Stimulated activated CD4-positive, alpha-beta T cell treated with anti-CD3 and anti-CD28 coated beads, Interleukin-4, amount 100 ng/mL, for 4 hours (primary cell): Measurements from ENCODE around the gene GRK4.
"Not testable (repeated sequence)": the region's sequence is repeated elsewhere in the genome, so short reads cannot be mapped to it uniquely, and the experiment has no call there.

Experiments
- DNase-seq, 2 experiments: peaks; one replicate each; pipeline ENCODE4 v3.0.0-alpha.2; 2020

Gene GRK4

DNA sequence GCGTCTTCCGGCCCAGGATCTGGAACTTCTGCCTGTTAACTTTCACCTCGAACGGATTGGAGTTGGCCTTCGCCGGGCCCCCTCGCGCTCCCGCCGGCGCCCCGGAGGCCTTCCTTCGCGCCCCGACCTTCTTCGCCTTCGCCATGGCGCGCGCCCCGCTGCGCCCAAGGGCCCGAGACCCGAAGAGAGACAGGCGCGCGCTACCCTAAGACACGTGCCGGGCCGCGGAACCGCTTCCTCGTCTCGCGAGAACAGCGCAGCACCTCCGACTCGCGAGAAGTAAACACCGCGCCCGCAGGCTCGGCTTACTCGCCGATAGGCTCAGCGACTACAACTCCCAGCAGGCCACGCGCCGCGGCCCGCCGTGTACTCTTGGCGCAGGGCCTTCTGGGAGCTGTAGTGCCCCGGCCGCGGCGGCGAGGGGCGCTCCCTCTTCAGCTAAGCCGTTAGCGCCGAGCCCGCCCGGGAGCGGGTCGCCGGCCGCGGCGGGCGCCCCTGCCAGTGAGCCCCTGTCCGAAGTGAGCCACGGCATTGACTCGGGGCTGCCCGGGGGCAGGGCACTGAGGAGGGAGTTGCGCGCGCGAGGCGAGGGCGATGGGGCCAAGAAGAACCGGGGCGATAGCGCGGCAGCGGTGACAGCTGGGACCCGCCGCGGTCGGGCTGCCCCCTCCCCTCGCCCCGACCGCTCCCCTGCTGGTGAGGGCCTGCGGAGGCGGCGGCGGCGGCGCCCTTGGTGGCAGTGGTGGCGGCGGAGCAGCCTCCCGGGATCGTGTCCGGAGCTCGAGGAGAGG, at the start of gene GRK4, which contains the start of gene NOP14:
TSS of gene GRK4 (plus strand) at position 397 of the 791 bp plus-strand sequence. CDS start 500 bp downstream, outside the sequence.
TSS of gene NOP14 (minus strand) at position 232 of the 791 bp plus-strand sequence. CDS start at position 145, 87 bp downstream.
- DNase-seq = peak; percentile 96 to 98

DNA sequence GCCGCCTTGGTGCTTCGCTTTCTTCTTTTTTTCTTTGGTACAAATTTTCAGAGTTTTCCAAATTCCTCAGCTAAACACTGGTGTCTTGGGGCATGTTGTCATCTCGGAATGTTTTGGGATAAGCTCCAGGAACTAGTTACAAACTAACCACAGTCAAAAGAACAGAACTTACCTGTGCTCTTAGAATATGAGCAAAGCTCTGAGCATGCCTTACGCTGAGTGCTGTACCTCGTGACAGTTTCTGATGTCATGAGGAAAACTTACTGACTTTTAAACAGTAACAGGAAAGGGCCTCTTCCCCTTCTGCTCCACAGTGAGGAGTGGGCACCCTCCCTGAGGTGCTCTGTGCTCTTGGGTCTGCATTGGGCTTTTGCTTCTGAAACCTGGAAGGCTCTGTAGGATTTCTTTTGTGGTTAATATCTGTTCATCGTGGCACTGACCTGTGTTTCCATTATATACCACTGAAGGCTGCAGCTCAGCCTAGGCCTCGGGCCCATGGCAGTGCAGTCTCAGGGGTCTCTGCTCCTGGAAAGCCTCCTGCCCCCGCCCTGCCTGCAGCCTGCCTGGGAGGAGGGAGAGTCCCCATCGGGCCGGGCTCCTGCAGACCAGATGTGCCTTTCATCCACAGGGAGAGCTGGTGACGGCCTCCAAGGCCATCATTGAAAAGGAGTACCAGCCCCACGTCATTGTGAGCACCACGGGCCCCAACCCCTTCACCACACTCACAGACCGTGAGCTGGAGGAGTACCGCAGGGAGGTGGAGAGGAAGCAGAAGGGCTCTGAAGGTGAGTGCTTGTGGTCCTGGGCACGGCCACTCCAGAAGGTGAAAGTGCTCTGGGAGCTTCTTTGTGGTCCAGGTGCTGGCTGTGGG, 48.9 kb upstream of the GRK4 start:
- DNase-seq = no peak

DNA sequence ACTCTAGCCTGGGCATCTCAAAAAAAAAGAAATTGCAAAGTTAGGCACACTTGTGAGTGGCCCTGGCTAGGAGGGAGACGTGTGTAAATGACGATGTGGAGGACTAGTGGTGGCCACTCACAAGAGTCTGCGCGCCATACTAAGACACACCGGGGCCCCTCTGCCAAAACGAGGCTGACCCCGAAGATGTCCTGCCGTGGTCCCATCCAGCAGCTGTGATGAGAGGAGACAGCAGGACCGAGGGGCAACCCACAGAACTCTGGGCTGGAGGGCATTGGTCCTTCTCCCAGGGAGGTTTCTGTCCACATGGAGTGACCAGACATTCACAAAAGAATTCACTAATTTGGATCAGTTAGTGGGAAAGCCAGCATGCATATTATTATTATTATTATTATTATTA, 47.6 kb upstream of the GRK4 start:
- no peak for DNase-seq

DNA sequence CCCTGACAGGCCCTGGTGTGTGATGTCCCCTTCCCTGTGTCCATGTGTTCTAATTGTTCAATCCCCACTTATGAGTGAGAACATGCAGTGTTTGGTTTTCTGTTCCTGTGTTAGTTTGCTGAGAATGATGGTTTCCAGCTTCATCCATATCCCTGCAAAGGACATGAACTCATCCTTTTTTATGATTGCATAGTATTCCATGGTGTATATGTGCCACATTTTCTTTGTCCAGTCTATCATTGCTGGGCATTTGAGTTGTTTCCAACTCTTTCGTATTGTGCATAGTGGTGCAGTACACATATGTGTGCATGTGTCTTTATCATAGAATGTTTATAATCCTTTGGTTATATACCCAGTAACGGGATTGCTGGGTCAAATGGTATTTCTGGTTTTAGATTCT, 46.7 kb upstream of the GRK4 start:
- DNase-seq = not testable (repeated sequence)

DNA sequence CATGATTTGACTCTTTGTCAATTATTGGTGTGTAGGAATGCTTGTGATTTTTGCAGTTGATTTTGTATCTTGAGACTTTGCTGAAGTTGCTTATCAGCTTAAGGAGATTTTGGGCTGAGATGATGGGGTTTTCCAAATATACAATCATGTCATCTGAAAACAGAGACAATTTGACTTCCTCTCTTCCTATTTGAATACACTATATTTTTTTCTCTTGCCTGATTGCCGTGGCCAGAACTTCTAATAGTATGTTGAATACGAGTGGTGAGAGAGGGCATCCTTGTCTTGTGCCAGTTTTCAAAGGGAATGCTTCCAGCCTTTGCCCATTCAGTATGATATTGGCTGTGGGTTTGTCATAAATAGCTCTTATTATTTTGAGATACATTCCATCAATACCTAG, 45.1 kb upstream of the GRK4 start:
- not testable (repeated sequence) for DNase-seq

DNA sequence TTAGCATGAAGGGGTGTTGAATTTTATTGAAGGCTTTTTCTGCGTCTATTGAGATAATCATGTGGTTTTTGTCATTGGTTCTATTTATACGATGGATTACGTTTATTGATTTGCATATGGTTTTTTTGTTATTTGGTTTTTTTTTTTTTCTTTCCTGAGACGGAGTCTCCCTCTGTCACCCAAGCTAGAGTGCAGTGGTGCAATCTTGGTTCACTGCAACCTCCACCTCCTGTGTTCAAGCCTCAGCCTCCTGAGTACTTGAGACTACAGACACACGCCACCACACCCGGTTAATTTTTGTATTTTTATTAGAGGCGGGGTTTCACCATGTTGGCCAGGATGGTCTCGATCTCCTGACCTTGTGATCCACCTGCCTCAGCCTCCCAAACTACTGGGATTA, 44.7 kb upstream of the GRK4 start:
- DNase-seq = not testable (repeated sequence)

DNA sequence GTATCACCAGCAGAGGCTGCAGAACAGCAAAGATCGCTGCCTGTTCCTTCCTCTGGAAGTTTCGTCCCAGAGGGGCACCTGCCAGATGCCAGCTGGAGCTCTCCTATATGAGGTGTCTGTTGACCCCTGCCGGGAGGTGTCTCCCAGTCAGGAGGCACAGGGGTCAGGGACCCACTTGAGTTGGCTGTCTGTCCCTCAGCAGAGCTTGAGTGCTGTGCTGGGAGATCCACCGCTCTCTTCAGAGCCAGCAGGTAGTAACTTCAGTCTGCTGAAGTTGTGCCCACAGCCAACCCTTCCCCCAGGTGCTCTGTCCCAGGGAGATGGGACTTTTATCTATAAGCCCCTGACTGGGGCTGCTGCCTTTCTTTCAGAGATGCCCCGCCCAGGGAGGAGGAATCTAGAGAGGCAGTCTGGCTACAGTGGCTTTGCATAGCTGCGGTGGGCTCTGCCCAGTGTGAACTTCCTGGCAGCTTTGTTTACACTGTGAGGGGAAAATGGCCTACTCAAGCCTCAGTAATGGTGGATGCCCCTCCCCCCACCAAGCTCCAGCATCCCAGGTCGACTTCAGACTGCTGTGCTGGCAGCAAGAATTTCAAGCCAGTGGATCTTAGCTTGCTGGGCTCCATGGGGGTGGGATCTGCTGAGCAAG, 40.8 kb upstream of the GRK4 start:
- not testable (repeated sequence) for DNase-seq

DNA sequence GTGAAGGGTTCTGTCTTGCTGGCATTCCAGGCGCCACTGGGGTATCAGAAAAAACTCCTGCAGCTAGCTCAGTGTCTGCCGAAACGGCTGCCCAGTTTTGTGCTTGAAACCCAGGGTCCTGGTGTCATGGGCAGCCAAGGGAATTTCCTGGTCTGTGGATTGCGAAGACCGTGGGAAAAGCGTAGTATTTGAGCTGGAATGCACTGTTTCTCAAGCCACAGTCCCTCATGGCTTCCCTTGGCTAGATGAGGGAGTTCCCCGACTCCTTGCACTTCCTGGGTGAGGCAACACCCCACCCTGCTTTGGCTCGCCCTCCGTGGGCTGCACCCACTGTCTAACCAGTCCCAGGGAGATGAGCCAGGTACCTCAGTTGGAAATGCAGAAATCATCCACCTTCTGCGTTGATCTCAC, 40.2 kb upstream of the GRK4 start:
- DNase-seq = no peak

DNA sequence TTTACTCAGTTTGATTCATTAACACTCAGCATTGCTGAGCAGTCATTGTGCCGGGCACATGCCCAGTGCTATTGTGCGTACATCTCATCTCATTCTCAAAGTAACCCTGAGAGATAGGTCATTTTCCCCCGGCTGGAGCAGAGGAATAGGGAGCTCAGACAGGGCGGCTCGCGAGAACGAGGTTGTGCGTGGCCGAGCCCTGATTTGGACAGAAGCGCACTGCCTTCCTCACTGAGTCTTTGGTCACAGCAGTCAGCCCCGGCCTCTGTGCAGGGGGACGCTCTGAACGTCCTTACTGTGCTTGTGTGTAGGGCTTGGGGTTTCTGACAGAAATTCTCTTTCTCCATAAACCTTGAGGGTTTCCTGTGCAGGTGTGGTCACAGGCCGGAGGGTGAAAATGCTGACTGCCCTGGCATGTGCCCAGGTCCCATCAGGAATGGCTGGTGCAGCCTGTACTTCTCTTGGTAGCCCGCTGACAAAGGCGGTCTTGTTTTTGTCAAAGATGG, 39.6 kb upstream of the GRK4 start:
- DNase-seq = no peak

DNA sequence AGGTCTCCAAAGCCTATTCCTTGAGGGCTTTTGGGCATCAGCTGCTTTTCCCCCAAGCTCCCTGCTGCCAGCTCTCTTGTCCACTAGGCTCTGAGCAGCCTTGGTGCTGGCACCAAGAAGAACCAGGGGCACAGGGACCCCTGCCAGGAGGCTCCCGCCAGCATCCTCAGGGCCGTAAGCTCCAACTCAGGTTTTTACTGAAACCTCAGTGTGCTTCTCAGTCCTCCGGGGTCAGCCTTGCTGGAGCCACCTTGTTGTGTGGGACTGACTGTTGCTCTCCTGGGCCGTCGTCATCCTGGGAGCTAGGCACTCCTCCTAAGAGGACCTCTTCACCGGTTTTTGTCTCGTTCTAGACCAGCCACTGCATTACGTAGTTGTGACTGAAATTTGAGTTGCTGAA, 39.1 kb upstream of the GRK4 start:
- no peak for DNase-seq

DNA sequence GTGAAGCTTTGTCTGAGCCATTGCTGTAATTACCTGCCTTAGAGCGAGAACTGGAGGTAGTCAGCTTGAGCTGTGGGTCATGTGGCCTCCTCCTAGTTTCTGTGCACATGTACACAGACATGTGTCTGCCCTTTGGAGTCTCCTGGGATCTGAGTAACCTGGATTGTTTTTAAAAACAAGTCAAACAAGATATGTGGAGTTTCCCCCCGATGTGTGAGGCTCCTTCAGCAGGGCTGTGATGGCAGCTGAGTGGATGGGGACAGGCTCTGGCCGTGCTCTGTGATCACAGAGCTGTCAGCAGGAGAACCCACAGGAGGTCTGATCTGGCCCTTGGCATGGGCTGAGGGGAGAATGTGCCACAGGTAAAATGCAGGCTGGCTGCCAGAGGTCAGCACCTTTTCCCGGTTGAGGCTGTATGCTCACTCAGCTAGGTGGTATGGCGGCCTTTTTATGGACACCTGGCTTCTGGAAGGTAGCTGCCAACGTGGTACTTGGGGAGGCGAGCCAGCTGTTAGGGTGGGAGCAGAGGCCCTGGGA, 38.5 kb upstream of the GRK4 start:
- no peak for DNase-seq

DNA sequence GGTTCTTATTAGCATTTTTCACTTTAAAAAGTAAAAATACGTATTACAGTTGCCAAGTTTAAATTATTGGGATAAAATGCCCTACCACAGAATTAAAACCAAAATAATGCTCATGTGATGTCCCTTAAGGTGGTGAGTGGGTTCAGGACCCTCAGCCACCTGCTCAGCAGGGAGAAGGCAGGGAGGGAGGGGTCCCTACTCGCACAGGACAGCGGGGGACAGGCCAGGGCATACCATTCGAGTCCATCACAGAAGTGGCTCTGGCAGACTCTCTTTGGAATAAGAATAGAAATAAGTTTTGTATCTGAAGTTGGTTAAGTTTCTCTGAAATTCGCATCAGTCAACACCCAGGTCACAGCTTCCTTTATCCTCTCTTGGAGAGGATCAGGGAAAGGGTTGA, 37.9 kb upstream of the GRK4 start:
- no peak for DNase-seq

DNA sequence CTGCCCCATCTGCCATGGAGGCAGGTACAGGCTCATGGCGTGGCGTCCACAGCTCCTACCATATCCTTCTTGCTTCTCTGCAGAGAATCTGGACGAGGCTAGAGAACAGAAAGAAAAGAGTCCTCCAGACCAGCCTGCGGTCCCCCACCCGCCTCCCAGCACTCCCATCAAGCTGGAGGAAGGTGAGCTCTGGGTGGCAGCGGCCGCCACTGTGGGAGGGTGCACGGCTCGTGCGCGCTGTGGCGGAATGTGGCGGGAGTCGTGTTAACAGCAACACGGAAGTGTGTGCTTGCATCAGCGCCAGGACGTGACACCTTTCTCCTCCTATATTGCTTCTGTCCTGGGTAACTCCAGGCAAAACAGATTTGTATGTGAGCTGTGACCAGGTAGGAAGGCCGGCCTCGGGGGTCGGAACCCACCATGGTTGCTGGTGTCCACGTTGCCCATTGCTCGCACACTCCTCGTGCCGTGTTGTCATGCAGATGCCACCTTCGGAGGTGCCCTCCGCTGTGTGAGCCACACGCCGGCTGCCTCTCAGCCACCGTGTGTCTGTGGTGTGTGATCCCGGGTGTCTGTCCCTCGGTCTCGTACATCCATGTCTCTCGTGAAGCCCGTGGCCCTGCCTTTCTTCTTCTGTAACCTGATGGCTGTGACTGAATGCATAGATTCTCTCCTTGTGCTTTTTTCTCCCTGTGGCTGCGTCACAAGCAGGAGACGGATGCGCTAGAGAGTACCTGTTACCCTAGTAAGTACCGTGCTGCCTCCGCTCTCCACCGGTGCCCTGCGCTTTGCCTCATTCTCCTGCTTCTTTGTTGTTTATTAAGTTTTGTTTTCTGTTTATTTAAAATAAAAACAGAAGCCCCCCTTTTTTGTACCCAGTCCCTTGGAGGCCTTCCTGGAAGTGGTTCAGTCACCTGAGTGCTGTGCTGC, 37.2 kb upstream of the GRK4 start:
- no peak for DNase-seq

DNA sequence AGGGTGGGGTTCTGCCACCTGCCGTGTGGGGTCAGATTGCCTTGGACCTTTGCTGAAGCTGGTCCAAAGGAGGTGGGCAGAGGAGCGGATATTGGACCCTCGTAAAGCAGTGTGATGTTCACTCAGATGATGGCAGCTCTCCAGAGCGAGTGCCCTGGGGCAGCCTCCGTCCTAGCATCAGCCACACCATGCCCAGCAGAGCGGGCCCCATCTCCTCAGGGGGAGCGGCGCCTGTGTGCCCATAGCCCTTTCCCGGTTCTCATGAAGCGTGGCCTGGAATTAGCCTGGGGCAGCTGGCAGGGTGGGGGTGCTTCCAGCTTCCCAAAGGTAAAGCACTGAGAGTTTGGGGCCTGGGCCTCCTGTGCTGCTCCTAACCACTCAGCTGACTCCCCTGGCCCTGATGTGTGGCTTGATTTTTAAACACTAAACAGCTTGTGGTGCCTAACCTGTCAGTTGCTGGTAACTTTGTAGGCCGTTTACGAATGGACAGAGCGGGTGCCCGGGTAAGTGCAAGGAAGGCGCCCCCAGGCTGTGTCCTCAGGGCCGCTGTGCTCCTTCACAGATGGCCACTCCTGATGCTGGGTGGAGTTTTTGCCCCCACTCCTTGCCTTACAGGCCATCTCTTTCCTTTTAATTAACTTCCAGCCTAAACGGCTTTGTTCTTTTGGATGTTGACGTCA, 36.2 kb upstream of the GRK4 start:
- no peak for DNase-seq

DNA sequence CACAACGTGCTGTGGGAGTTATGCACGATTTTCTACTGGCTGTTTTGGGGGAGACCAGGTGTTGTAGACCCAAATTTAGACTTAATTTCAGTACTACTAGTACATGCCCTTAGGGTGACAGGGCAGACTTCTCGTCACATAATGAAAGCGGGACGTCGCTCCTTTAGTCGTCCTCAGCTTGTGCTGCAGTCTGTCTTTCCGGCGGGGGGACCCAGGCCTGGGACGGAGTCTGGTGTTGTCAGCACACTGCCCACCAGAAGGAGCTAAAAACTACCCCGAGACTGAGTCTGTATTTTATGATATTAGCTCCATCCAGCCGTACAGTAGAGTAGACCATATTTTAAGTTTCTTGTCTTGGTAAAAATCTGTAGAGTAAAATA, 35.7 kb upstream of the GRK4 start:
- no peak for DNase-seq

DNA sequence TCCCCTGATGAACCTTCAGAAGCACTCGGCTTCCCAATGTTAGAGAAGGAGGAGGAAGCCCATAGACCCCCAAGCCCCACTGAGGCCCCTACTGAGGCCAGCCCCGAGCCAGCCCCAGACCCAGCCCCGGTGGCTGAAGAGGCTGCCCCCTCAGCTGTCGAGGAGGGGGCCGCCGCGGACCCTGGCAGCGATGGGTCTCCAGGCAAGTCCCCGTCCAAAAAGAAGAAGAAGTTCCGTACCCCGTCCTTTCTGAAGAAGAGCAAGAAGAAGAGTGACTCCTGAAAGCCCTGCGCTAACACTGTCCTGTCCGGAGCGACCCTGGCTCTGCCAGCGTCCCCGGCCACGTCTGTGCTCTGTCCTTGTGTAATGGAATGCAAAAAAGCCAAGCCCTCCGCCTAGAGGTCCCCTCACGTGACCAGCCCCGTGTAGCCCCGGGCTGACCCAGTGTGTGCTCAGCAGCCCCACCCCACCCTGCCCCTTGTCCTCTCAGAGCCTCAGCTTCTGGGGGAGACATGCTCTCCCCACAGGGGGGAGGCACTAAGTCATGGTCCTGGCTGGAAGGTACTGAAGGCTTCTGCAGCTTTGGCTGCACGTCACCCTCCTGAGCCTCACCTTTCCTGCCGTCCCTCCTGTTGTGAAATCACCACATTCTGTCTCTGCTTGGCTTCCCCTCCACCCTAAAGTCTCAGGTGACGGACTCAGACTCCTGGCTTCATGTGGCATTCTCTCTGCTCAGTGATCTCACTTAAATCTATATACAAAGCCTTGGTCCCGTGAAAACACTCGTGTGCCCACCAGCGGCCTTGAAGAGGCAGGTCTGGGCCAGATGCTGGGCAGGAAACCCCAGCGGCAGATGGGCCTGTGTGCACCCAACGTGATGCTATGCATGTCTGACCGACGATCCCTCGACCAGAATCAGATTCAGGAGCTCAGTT, 34.9 kb upstream of the GRK4 start:
- DNase-seq = no peak

DNA sequence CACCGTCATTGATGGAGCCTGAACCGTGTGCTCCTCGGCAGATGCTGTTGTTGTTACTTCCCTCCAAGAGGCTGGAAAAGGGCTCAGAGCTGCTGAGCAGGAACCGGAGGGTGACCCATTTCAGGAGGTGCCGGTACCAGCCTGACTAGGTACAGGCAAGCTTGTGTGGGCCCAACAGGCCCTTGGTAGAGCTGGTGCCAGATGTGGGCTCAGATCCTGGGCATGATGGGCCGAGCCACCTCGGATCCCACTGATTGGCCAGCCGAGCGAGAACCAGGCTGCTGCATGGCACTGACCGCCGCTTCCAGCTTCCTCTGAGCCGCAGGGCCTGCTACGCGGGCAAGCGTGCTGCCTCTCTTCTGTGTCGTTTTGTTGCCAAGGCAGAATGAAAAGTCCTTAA, 33.9 kb upstream of the GRK4 start:
- no peak for DNase-seq

DNA sequence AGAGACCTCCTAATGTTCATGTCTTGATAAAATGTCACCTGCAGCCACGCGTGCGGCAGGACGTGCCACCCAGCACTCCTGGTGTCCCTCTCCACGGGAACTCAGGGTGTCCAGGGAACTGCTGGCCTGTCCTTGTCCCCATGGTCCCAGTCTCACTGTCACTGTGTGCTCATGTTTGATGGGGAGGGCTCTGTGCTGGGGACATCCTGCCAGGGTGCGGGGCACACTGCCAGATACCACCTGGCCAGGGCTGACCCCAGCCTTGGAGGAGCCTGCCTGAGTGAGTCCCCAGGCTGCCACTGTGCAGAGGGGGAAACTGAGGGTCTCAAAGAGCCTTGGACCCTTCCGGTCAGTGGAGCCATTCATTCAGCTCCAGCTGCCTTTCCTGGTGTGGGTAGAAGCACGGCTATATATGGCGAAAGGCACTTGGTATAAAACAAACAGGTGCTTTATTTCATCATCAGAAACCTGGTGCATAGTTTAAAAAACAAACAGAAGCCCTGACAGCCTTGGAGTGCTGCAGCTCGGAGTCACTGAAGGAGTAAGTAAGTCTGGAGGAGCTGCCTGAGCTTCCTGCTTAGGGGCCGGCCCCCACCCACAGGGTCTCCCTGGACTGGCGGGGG, 33.1 kb upstream of the GRK4 start:
- no peak for DNase-seq

DNA sequence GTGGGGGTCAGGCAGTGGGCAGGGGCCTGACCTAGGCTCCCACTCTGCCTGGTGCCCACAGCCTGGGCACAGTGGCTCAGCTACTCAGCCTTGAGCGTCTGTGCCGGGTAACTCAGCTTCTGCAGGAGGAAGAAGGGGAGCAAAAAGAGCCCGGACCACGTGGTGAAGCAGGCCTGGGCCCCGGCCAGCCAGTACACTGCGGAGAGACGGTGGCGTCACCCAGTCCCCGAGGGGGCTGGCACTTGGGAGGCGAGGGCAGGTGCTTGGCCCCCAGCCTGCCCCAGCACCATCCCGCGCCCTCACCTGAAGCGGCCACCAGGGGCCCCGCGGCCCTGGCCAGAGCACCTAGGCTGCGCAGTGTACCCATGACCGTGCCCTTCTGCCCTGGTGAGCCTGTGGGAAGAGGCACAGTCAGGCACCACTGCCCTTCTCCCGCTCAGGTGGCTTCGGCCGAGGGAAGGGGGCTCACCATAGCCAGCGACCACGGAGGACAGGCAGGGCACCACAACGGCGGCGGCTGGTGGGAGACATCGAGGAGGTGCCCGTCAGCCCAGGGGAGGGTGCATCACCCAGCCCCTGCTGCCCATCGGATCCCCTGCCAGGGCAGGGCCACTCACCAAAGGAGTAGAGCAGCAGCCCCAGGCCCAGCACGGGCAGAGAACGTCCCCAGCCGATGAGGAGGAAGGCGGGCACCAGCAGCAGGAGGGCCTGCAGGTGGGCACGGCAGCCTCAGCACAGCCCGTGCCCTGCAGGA, 32.4 kb upstream of the GRK4 start:
- no peak for DNase-seq
